Endothelial cell of umbilical vein (primary cell): Measurements from ENCODE around the gene CFAP73. TPM values are rescaled to one million over a fixed set of nuclear protein-coding genes. Genes with fewer than 3 reads are reported as not detected.

Experiments used
- BruUV-seq: library from RNA; stranded (reverse); fragments of 400-500 nt; replicated peaks from 2 replicates; lab custom pipeline; 2021; lab: Mats Ljungman, UMichigan
- CTCF ChIA-PET: fragments of 300-600, 350-600 bp; sonication (Branson Sonifier 250); formaldehyde crosslinking; loops from one replicate; lab custom pipeline; 2021; ENCODE audit warnings: antibody characterized with exemption, inconsistent platforms; lab: Charles Lee
- POLR2A ChIA-PET: fragments of 300-600, 350-600 bp; sonication (Branson Sonifier 250); formaldehyde crosslinking; loops from one replicate; lab custom pipeline; 2021; ENCODE audit warnings: antibody characterized with exemption, inconsistent platforms; lab: Charles Lee
- DNase-seq: peaks from one replicate; pipeline ENCODE4 v3.0.0-alpha.2; 2011; ENCODE audit warnings: low read depth, low spot score
- FAIRE-seq: peaks from 2 replicates; lab custom pipeline; 2011; peaks lifted over from hg19 to GRCh38; lab: Jason Lieb, UNC
- H2AFZ ChIP-seq: 2 replicates; pipeline ENCODE4 v1.6.0; 2012; ENCODE audit warnings: low read depth, low read length, control low read depth, inconsistent platforms
- H3K27ac ChIP-seq: 2 replicates; pipeline ENCODE4 v1.5.1; 2011; ENCODE audit warnings: low read depth, mild to moderate bottlenecking, control low read depth, low read length, moderate library complexity; ENCODE audit not compliant: insufficient read depth
- H3K27me3 ChIP-seq, 2 experiments: 2 replicates each; pipeline versions ENCODE4 v1.6.0 to v1.6.1; 2011; ENCODE audit warnings: low read length in 2 of 2, mixed read lengths in 1 of 2; ENCODE audit not compliant: control insufficient read depth in 2 of 2, insufficient read depth in 2 of 2
- H3K36me3 ChIP-seq, 2 experiments: 2 replicates in 1 of 2; 3 replicates in 1 of 2; pipeline ENCODE4 v1.5.1; 2011; ENCODE audit warnings: low read length in 2 of 2, mild to moderate bottlenecking in 1 of 2, moderate library complexity in 1 of 2; ENCODE audit not compliant: control insufficient read depth in 2 of 2, insufficient read depth in 2 of 2; ENCODE audit errors: extremely low read depth in 1 of 2
- H3K4me1 ChIP-seq: 3 replicates; pipeline ENCODE4 v1.5.1; 2011; ENCODE audit warnings: mild to moderate bottlenecking, low read length; ENCODE audit not compliant: control insufficient read depth, insufficient read depth; ENCODE audit errors: extremely low read depth
- H3K4me2 ChIP-seq: 2 replicates; pipeline ENCODE4 v1.6.1; 2011; ENCODE audit warnings: low read length, control low read depth, mixed read lengths; ENCODE audit not compliant: insufficient read depth
- H3K4me3 ChIP-seq, 3 experiments: fragments of 200-600 bp in 1 of 3; sonication (generic), shearing (Covaris generic) in 1 of 3; replicated peaks in 1 of 3; 2 replicates each; pipeline ENCODE4 v1.5.1; 2011 to 2016; ENCODE audit warnings: control low read depth in 3 of 3, low read length in 3 of 3, mild to moderate bottlenecking in 2 of 3, inconsistent platforms in 1 of 3, low read depth in 1 of 3, moderate library complexity in 1 of 3; ENCODE audit not compliant: insufficient read depth in 1 of 3
- H3K79me2 ChIP-seq: 2 replicates; pipeline ENCODE4 v1.6.0; 2012; ENCODE audit warnings: low read length, inconsistent platforms; ENCODE audit not compliant: control insufficient read depth, insufficient read depth
- H3K9ac ChIP-seq: replicated peaks from 2 replicates; pipeline ENCODE3; 2011; ENCODE audit warnings: low read length, control low read depth; ENCODE audit not compliant: insufficient read depth; ENCODE audit errors: extremely low read depth
- H3K9me1 ChIP-seq: replicated peaks from 3 replicates; pipeline ENCODE4 v1.6.0; 2011; ENCODE audit warnings: mild to moderate bottlenecking, low read length; ENCODE audit not compliant: control insufficient read depth, insufficient read depth; ENCODE audit errors: extremely low read depth
- H3K9me3 ChIP-seq: replicated peaks from 2 replicates; pipeline ENCODE4 v1.5.1; 2012; ENCODE audit warnings: low read length, inconsistent platforms; ENCODE audit not compliant: control insufficient read depth, insufficient read depth
- H4K20me1 ChIP-seq: replicated peaks from 2 replicates; pipeline ENCODE3; 2011; ENCODE audit warnings: mild to moderate bottlenecking, low read length; ENCODE audit not compliant: control insufficient read depth, insufficient read depth; ENCODE audit errors: extremely low read depth
- CTCF ChIP-seq, 2 donors: IDR thresholded peaks; 1 replicate in 1 of 2; 2 replicates in 1 of 2; pipeline ENCODE4 v1.5.1; 2011; ENCODE audit warnings: low read length in 2 of 2, mild to moderate bottlenecking in 2 of 2, moderate library complexity in 2 of 2, control low read depth in 1 of 2, inconsistent platforms in 1 of 2, low read depth in 1 of 2; ENCODE audit not compliant: insufficient read depth in 1 of 2; ENCODE audit errors: extremely low read depth in 1 of 2
- EZH2 ChIP-seq: IDR thresholded peaks from 2 replicates; pipeline ENCODE4 v1.6.1; 2012; ENCODE audit warnings: borderline replicate concordance, low read depth, mild to moderate bottlenecking, moderate library complexity, low read length, inconsistent platforms; ENCODE audit not compliant: severe bottlenecking
- FOS ChIP-seq: IDR thresholded peaks from 2 replicates; pipeline ENCODE4 v1.6.1; 2011; ENCODE audit warnings: mild to moderate bottlenecking, low read length, moderate library complexity, borderline replicate concordance; ENCODE audit not compliant: insufficient read depth
- GATA2 ChIP-seq: IDR thresholded peaks from 2 replicates; pipeline ENCODE4 v1.7.0; 2011; ENCODE audit warnings: low read depth, mild to moderate bottlenecking, moderate library complexity, mixed read lengths, low read length; ENCODE audit not compliant: insufficient read length, insufficient read depth
- JUN ChIP-seq: IDR thresholded peaks from 2 replicates; pipeline ENCODE4 v1.6.1; 2011; ENCODE audit warnings: borderline replicate concordance, low read depth; ENCODE audit not compliant: insufficient read length, insufficient read depth
- MYC ChIP-seq: IDR thresholded peaks from one replicate; pipeline ENCODE4 v1.6.1; 2011; ENCODE audit warnings: mild to moderate bottlenecking, low read depth, low read length
- POLR2A ChIP-seq: IDR thresholded peaks from 2 replicates; pipeline ENCODE4 v1.6.1; 2012; ENCODE audit warnings: low read depth, mild to moderate bottlenecking, control low read depth, low read length
- POLR2AphosphoS5 ChIP-seq: IDR thresholded peaks from 2 replicates; pipeline ENCODE4 v1.6.1; 2012; ENCODE audit warnings: low read depth, mild to moderate bottlenecking, control low read depth, low read length, moderate library complexity; ENCODE audit not compliant: insufficient read depth
- dilution Hi-C: fragments of 300-500 bp; cut with MboI; formaldehyde crosslinking; loops from one replicate; pipeline ENCODE4 v1.15.0; 2019; ENCODE audit warnings: low sequenced_read_pairs; ENCODE audit not compliant: extremely low pct_ligation_motif_present
- intact Hi-C: fragments of 100-400 bp; cut with micrococcal nuclease; formaldehyde crosslinking; loops from one replicate; pipeline ENCODE4 v1.10.0; 2022
- polyA plus RNA-seq, 4 experiments: library from polyadenylated mRNA; depleted of rRNA in 3 of 4; stranded (reverse) in 3 of 4; unstranded in 1 of 4; fragments of >200 nt; gene quantifications; 2 replicates each; pipeline versions ENCODE4 v1.2.1 to v1.2.3, GENCODE V29; 2011 to 2012; ENCODE audit warnings: missing spikeins in 1 of 4
- total RNA-seq: library from RNA; stranded (reverse); gene quantifications from 2 replicates; pipeline ENCODE4 v1.2.3, GENCODE V29; 2021
- TF ChIP-seq, protein P1 (sequence below): IDR thresholded peaks from 2 replicates; pipeline ENCODE4 v1.6.1; 2011; ENCODE audit not compliant: insufficient read depth, insufficient read length

CFAP73 gene
- total and polyA plus RNA-seq, 2 donors (not counting 3 experiments of a cell fraction or from before 2014, with no cell fraction given), result not detected

GRCh38 chr12:113151655-113152054 is 2.1 kb downstream of the CFAP73 start:
- no peak for FAIRE-seq

More at GRCh38 chr12:113151655-113152054, 2.1 kb downstream of the CFAP73 start:
- BruUV-seq, result no TSS peak
- dilution Hi-C loops, result no loop called here
- DNase-seq, result no peak
- H3K36me3 ChIP-seq, result no peaks in the 10 kb centered on the region
- H3K79me2 ChIP-seq, result no peaks in the 10 kb centered on the region
- H3K27me3 ChIP-seq, result peaks cover 22 to 29% of the 10 kb centered on the region in 2 experiments
- H3K9ac ChIP-seq, result no peak overlapping the region
- POLR2A ChIA-PET, result no interaction called here
- H3K4me2 ChIP-seq, result no peak overlapping the region
- TF ChIP-seq EZH2, result no peak
- TF ChIP-seq, protein P1, sequence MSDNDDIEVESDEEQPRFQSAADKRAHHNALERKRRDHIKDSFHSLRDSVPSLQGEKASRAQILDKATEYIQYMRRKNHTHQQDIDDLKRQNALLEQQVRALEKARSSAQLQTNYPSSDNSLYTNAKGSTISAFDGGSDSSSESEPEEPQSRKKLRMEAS, result no peak
- no peak for TF ChIP-seq FOS
- TF ChIP-seq POLR2A, result no peak
- TF ChIP-seq JUN, result no peak
- no peak for TF ChIP-seq GATA2
- TF ChIP-seq POLR2AphosphoS5, result no peak
- no peak for TF ChIP-seq MYC
- TF ChIP-seq CTCF (IDR thresholded peaks at IDR 0.05; ENCODE audit: extremely low read depth in 1 of 2, insufficient read depth in 1 of 2, low read depth in 1 of 2, low read length in 2 of 2), result no peak
- no peaks in the 10 kb centered on the region for H3K4me1 ChIP-seq
- CTCF ChIA-PET, result interaction anchor here (2.4 to 5.9 kb wide), 2 partner anchors 103 to 158 kb away, joined by 10 to 114 read pairs; no protein-coding TSS in a partner anchor
- H3K4me3 ChIP-seq, result no peak overlapping the region
- no peak overlapping the region for H2AFZ ChIP-seq
- no peaks in the 10 kb centered on the region for H3K9me1 ChIP-seq
- H3K9me3 ChIP-seq, result no peaks in the 10 kb centered on the region
- no peak overlapping the region for H3K27ac ChIP-seq
- intact Hi-C loops, result loop anchor here (2.0 to 5.0 kb wide), 2 partner anchors 54 to 247 kb away; no protein-coding TSS in a partner anchor
- no peaks in the 10 kb centered on the region for H4K20me1 ChIP-seq
